ENCODE measurements around the gene SOCS2.

- no peak for TF ChIP-seq TAF1 (IDR thresholded peaks at IDR 0.05; ENCODE audit: borderline replicate concordance, insufficient read depth, low read length)
- TF ChIP-seq POLR2AphosphoS5 (IDR thresholded peaks at IDR 0.05; ENCODE audit: low read depth, low read length) = no peak
- no peak for TF ChIP-seq FOXP2 (optimal IDR thresholded peaks at IDR 0.05; ENCODE audit: borderline replicate concordance, extremely low read depth, extremely low read length, insufficient read depth)
- TF ChIP-seq SIN3A (IDR thresholded peaks at IDR 0.05; ENCODE audit: borderline replicate concordance, insufficient read depth, low read length) = no peak
- TF ChIP-seq, protein P1, sequence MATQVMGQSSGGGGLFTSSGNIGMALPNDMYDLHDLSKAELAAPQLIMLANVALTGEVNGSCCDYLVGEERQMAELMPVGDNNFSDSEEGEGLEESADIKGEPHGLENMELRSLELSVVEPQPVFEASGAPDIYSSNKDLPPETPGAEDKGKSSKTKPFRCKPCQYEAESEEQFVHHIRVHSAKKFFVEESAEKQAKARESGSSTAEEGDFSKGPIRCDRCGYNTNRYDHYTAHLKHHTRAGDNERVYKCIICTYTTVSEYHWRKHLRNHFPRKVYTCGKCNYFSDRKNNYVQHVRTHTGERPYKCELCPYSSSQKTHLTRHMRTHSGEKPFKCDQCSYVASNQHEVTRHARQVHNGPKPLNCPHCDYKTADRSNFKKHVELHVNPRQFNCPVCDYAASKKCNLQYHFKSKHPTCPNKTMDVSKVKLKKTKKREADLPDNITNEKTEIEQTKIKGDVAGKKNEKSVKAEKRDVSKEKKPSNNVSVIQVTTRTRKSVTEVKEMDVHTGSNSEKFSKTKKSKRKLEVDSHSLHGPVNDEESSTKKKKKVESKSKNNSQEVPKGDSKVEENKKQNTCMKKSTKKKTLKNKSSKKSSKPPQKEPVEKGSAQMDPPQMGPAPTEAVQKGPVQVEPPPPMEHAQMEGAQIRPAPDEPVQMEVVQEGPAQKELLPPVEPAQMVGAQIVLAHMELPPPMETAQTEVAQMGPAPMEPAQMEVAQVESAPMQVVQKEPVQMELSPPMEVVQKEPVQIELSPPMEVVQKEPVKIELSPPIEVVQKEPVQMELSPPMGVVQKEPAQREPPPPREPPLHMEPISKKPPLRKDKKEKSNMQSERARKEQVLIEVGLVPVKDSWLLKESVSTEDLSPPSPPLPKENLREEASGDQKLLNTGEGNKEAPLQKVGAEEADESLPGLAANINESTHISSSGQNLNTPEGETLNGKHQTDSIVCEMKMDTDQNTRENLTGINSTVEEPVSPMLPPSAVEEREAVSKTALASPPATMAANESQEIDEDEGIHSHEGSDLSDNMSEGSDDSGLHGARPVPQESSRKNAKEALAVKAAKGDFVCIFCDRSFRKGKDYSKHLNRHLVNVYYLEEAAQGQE (IDR thresholded peaks at IDR 0.05; ENCODE audit: insufficient read depth in 1 of 2, low read depth in 2 of 2, low read length in 2 of 2) = no peak
Measured at GRCh38 chr12:93599192-93599591, 26.7 kb downstream of the SOCS2 start.

All from PFSK-1 (cell line).